SK-N-SH (cell line): ENCODE data around the gene RAB8A. TPM values are rescaled to one million over a fixed set of nuclear protein-coding genes. Genes with fewer than 3 reads are reported as not detected.
A peak's percentile ranks its signal among the peaks of the same experiment; 100 is the strongest.

Experiments
- CTCF ChIA-PET: fragments of 300-600, 350-600 bp; formaldehyde crosslinking; extraction: SDS; loops from one replicate; lab custom pipeline; 2021; lab: Yijun Ruan, JAX
- POLR2A ChIA-PET: fragments of 350-600 bp; sonication (Branson Sonifier 250); formaldehyde crosslinking; extraction: SDS; loops from one replicate; lab custom pipeline; 2020; ENCODE audit warnings: antibody characterized with exemption, inconsistent platforms; lab: Yijun Ruan, JAX
- DNase-seq: peaks from one replicate; pipeline ENCODE4 v3.0.0; 2012
- H2AFZ ChIP-seq: fragments of 200-600 bp; sonication (generic); 2 replicates; pipeline ENCODE4 v1.8.1; 2016; ENCODE audit warnings: antibody characterized with exemption, mild to moderate bottlenecking, low read depth
- H3F3A ChIP-seq: fragments of 200-600 bp; sonication (generic); replicated peaks from 2 replicates; pipeline ENCODE3; 2016; ENCODE audit warnings: antibody characterized with exemption, mild to moderate bottlenecking; ENCODE audit not compliant: insufficient read depth
- H3K27ac ChIP-seq, 2 experiments: fragments of 200-500 bp in 1 of 2; fragments of 200-600 bp in 1 of 2; sonication (Bioruptor generic) in 1 of 2; sonication (generic), shearing (Covaris generic) in 1 of 2; 2 replicates each; pipeline versions ENCODE4 v1.5.1 to v1.6.1; 2014 to 2016; ENCODE audit warnings: low read depth in 2 of 2, inconsistent platforms in 1 of 2, low read length in 1 of 2, mild to moderate bottlenecking in 1 of 2, mixed read lengths in 1 of 2
- H3K27me3 ChIP-seq: fragments of 200-600 bp; sonication (generic), shearing (Covaris generic); 2 replicates; pipeline ENCODE4 v1.6.1; 2016; ENCODE audit warnings: mixed run types; ENCODE audit not compliant: insufficient read depth
- H3K36me3 ChIP-seq, 2 experiments: fragments of 200-500 bp in 1 of 2; fragments of 200-600 bp in 1 of 2; sonication (Bioruptor generic) in 1 of 2; sonication (generic) in 1 of 2; replicated peaks in 1 of 2; 2 replicates each; pipeline versions ENCODE3 to v1.5.1; 2014 to 2016; ENCODE audit warnings: low read length in 1 of 2, mild to moderate bottlenecking in 1 of 2; ENCODE audit not compliant: insufficient read depth in 2 of 2, control insufficient read depth in 1 of 2
- H3K4me1 ChIP-seq, 2 experiments: fragments of 200-500 bp in 1 of 2; fragments of 200-600 bp in 1 of 2; sonication (Bioruptor generic) in 1 of 2; sonication (generic), shearing (Covaris generic) in 1 of 2; 2 replicates each; pipeline versions ENCODE4 v1.5.1 to v1.6.1; 2014 to 2016; ENCODE audit warnings: low read depth in 1 of 2, low read length in 1 of 2, mixed run types in 1 of 2; ENCODE audit not compliant: insufficient read depth in 2 of 2, control insufficient read depth in 1 of 2
- H3K4me2 ChIP-seq: fragments of 200-600 bp; sonication (generic), shearing (Covaris generic); 2 replicates; pipeline ENCODE4 v1.6.1; 2017; ENCODE audit warnings: mixed run types
- H3K4me3 ChIP-seq, 2 experiments: fragments of 200-500 bp in 1 of 2; fragments of 200-600 bp in 1 of 2; sonication (Bioruptor generic) in 1 of 2; sonication (generic), shearing (Covaris generic) in 1 of 2; 2 replicates each; pipeline versions ENCODE4 v1.5.1 to v1.8.1; 2014 to 2016; ENCODE audit warnings: low read depth in 2 of 2, inconsistent platforms in 1 of 2, low read length in 1 of 2, mild to moderate bottlenecking in 1 of 2, mixed read lengths in 1 of 2, moderate library complexity in 1 of 2
- H3K79me2 ChIP-seq: fragments of 200-600 bp; sonication (generic); 2 replicates; pipeline ENCODE4 v1.8.1; 2017; ENCODE audit warnings: mild to moderate bottlenecking; ENCODE audit not compliant: insufficient read depth
- H3K9ac ChIP-seq: fragments of 200-600 bp; sonication (generic); 2 replicates; pipeline ENCODE4 v1.6.1; 2017; ENCODE audit warnings: mixed run types
- H3K9me2 ChIP-seq: fragments of 200-600 bp; sonication (generic); 2 replicates; pipeline ENCODE4 v1.6.1; 2017; ENCODE audit warnings: mixed run types
- H3K9me3 ChIP-seq: fragments of 200-600 bp; sonication (generic); 2 replicates; pipeline ENCODE4 v1.6.1; 2017; ENCODE audit warnings: mixed run types, mild to moderate bottlenecking, moderate library complexity
- H4K20me1 ChIP-seq: fragments of 200-600 bp; sonication (generic); 2 replicates; pipeline ENCODE4 v1.6.1; 2017; ENCODE audit warnings: mild to moderate bottlenecking, mixed run types; ENCODE audit not compliant: insufficient read depth
- CHD2 ChIP-seq: fragments of 150-350 bp; IDR thresholded peaks from 2 replicates; pipeline ENCODE4 v1.6.1; 2018; ENCODE audit warnings: low read length; ENCODE audit not compliant: partially characterized antibody
- EZH2phosphoT487 ChIP-seq: fragments of 200-600 bp; sonication (generic); IDR thresholded peaks from 2 replicates; pipeline ENCODE4 v1.6.1; 2017; ENCODE audit warnings: low read depth, mixed run types, mild to moderate bottlenecking, antibody characterized with exemption, moderate library complexity, borderline replicate concordance
- FOXJ3 ChIP-seq: sonication (generic); formaldehyde crosslinking; IDR thresholded peaks from 2 replicates; pipeline ENCODE4 v1.5.1; 2020; ENCODE audit warnings: mild to moderate bottlenecking, missing genetic modification reagents
- FOXM1 ChIP-seq: IDR thresholded peaks from 2 replicates; pipeline ENCODE4 v1.4.0; 2012; ENCODE audit warnings: low read depth, mild to moderate bottlenecking
- GABPA ChIP-seq: IDR thresholded peaks from 2 replicates; pipeline ENCODE4 v1.4.0; 2012; ENCODE audit warnings: low read depth, mild to moderate bottlenecking
- MEF2A ChIP-seq: IDR thresholded peaks from 2 replicates; pipeline ENCODE4 v1.4.0; 2012; ENCODE audit warnings: low read depth, borderline replicate concordance
- MXI1 ChIP-seq: IDR thresholded peaks from 2 replicates; pipeline ENCODE4 v1.6.1; 2012; ENCODE audit warnings: mild to moderate bottlenecking, low read depth, low read length, improper control_type of control experiment
- NFIC ChIP-seq: IDR thresholded peaks from 2 replicates; pipeline ENCODE4 v1.4.0; 2012; ENCODE audit warnings: borderline replicate concordance
- NRF1 ChIP-seq: IDR thresholded peaks from 2 replicates; pipeline ENCODE4 v1.6.1; 2012; ENCODE audit warnings: low read depth, mild to moderate bottlenecking, low read length
- RAD21 ChIP-seq: IDR thresholded peaks from 2 replicates; pipeline ENCODE4 v1.6.1; 2012; ENCODE audit warnings: mild to moderate bottlenecking, low read length
- REST ChIP-seq: IDR thresholded peaks from 2 replicates; pipeline ENCODE4 v1.6.1; 2012; ENCODE audit warnings: mild to moderate bottlenecking, low read depth, low read length, moderate library complexity
- RFX5 ChIP-seq: IDR thresholded peaks from 2 replicates; pipeline ENCODE4 v1.6.1; 2012; ENCODE audit warnings: mild to moderate bottlenecking, improper control_type of control experiment, low read length
- SIN3A ChIP-seq: IDR thresholded peaks from 2 replicates; pipeline ENCODE4 v1.6.1; 2012; ENCODE audit warnings: low read depth, mild to moderate bottlenecking, low read length, moderate library complexity, borderline replicate concordance
- TAF1 ChIP-seq: IDR thresholded peaks from 2 replicates; pipeline ENCODE4 v1.6.1; 2012; ENCODE audit warnings: low read depth, mild to moderate bottlenecking, low read length, moderate library complexity, borderline replicate concordance
- TCF12 ChIP-seq: IDR thresholded peaks from 2 replicates; pipeline ENCODE4 v1.4.0; 2012
- YY1 ChIP-seq: IDR thresholded peaks from 2 replicates; pipeline ENCODE4 v1.4.0; 2012; ENCODE audit warnings: low read depth, mild to moderate bottlenecking
- WGBS: methylation state at CpG from one replicate; pipeline ENCODE4 v1.1.6; 2017; ENCODE audit warnings: low lambda C conversion rate; 5-methylcytosine and 5-hydroxymethylcytosine counted together
- polyA plus RNA-seq, 3 experiments: library from polyadenylated mRNA; depleted of rRNA; stranded (reverse); fragments of >200 nt; gene quantifications; 2 replicates each; pipeline ENCODE4 v1.2.3, GENCODE V29; 2012
- TF ChIP-seq, protein P1 (sequence below): IDR thresholded peaks from 2 replicates; pipeline ENCODE4 v1.4.0; 2012; ENCODE audit warnings: low read depth, borderline replicate concordance
- TF ChIP-seq, protein P2 (sequence below): IDR thresholded peaks from 2 replicates; pipeline ENCODE4; 2012
- TF ChIP-seq, protein P3 (sequence below): fragments of 150-350 bp; IDR thresholded peaks from 2 replicates; pipeline ENCODE4 v1.6.1; 2016; ENCODE audit warnings: mild to moderate bottlenecking, low read depth, low read length

RAB8A gene
- polyA plus RNA-seq, 1 of the 3 experiments (the other 2 are of a cell fraction): 55.2 TPM

DNA sequence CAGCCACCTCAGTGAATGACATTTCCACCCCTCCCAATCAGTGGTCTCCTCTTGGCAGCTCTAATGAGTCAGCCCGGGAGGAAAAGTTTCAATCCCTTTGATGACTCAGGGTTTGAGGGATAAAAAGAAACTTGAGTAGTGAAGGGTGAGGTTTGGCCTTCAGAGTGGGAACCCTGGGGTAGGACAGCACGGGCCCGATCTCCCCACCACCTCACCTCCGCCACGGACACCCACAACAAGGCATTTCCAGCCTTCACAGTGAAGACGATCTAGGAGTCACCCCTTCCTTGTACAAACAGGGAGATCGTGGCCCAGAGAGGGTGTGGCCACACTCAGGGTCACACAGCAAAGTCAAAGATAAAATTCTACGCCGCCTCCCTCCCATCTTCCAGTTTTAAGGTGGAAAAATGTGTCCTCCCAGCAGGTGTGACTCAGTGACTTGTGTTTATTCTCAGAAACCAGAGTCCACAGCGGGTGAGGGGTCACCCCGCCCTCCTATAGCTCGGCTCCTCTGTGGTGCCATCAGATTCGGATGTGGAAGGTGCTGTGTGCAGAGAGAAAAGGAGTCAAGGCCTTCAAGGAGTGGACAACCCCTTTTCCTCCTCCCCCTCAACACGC, 49.4 kb downstream of the RAB8A start (continued):
- TF ChIP-seq, protein P1, sequence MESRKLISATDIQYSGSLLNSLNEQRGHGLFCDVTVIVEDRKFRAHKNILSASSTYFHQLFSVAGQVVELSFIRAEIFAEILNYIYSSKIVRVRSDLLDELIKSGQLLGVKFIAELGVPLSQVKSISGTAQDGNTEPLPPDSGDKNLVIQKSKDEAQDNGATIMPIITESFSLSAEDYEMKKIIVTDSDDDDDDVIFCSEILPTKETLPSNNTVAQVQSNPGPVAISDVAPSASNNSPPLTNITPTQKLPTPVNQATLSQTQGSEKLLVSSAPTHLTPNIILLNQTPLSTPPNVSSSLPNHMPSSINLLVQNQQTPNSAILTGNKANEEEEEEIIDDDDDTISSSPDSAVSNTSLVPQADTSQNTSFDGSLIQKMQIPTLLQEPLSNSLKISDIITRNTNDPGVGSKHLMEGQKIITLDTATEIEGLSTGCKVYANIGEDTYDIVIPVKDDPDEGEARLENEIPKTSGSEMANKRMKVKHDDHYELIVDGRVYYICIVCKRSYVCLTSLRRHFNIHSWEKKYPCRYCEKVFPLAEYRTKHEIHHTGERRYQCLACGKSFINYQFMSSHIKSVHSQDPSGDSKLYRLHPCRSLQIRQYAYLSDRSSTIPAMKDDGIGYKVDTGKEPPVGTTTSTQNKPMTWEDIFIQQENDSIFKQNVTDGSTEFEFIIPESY: no peak
- TF ChIP-seq GABPA (no peak), REST (no peak), EZH2phosphoT487 (no peak), YY1 (no peak)

GRCh38 chr19:16161840-16162239, 50.2 kb downstream of the RAB8A start:
- no peak for DNase-seq
- Histone ChIP-seq H3K9me2 (no peaks in the 10 kb centered on the region), H3K27me3 (no peaks in the 10 kb centered on the region), H3K4me3 (no peak overlapping the region), H3K4me1 (peaks cover 0 to 6% of the 10 kb centered on the region in 2 experiments; a peak in 1 of 4 replicates), H3K4me2 (0 out of 2 replicates have a peak overlapping the region, but pooled peaks have one; percentile 55), H3K36me3 (no peaks in the 10 kb centered on the region), H2AFZ (no peak overlapping the region), H3K27ac (peak overlapping the region in 1 of 2 experiments; percentile 55; a peak in 1 of 4 replicates), H3K9ac (no peak overlapping the region), H3F3A (peaks cover 13% of the 10 kb centered on the region), H3K9me3 (no peaks in the 10 kb centered on the region), H3K79me2 (no peaks in the 10 kb centered on the region), H4K20me1 (no peaks in the 10 kb centered on the region)
- POLR2A ChIA-PET: no interaction called here
- 3% methylated on average over 3 of the region's 3 CpGs for WGBS
- CTCF ChIA-PET: interaction anchor here (0.6 to 1.4 kb wide), 3 partner anchors 20 to 98 kb away, joined by 3 to 6 read pairs (median 4); no protein-coding TSS in a partner anchor
- TF ChIP-seq TAF1: no peak
- TF ChIP-seq, protein P2, sequence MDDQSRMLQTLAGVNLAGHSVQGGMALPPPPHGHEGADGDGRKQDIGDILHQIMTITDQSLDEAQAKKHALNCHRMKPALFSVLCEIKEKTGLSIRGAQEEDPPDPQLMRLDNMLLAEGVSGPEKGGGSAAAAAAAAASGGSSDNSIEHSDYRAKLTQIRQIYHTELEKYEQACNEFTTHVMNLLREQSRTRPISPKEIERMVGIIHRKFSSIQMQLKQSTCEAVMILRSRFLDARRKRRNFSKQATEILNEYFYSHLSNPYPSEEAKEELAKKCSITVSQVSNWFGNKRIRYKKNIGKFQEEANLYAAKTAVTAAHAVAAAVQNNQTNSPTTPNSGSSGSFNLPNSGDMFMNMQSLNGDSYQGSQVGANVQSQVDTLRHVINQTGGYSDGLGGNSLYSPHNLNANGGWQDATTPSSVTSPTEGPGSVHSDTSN: peak; percentile 89
- no peak for TF ChIP-seq FOXJ3 (CRISPR knock-in tag)
- no peak for TF ChIP-seq FOXM1
- no peak for TF ChIP-seq MEF2A
- TF ChIP-seq MXI1: no peak
- no peak for TF ChIP-seq NFIC
- TF ChIP-seq RAD21: no peak
- TF ChIP-seq REST: no peak
- TF ChIP-seq NRF1: no peak
- peak; percentile 42; the same call in 1 of the 2 replicates for TF ChIP-seq TCF12
- no peak for TF ChIP-seq SIN3A
- TF ChIP-seq GABPA: no peak
- no peak for TF ChIP-seq CHD2
- no peak for TF ChIP-seq RFX5
- TF ChIP-seq, protein P3, sequence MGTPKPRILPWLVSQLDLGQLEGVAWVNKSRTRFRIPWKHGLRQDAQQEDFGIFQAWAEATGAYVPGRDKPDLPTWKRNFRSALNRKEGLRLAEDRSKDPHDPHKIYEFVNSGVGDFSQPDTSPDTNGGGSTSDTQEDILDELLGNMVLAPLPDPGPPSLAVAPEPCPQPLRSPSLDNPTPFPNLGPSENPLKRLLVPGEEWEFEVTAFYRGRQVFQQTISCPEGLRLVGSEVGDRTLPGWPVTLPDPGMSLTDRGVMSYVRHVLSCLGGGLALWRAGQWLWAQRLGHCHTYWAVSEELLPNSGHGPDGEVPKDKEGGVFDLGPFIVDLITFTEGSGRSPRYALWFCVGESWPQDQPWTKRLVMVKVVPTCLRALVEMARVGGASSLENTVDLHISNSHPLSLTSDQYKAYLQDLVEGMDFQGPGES: no peak
